Hepatocyte (in vitro differentiated cells): ENCODE measurements around the gene UBXN2A. TPM values are rescaled to one million over a fixed set of nuclear protein-coding genes. Genes with fewer than 3 reads are reported as not detected.
"Not testable (repeated sequence)": the region's sequence is repeated elsewhere in the genome, so short reads cannot be mapped to it uniquely, and the experiment has no call there.

ENCODE experiments used
- DNase-seq: peaks from one replicate; pipeline ENCODE4 v3.0.0-alpha.2; 2016; ENCODE audit warnings: low spot score
- H2AFZ ChIP-seq: fragments of 200-600 bp; sonication (generic); 2 replicates; pipeline ENCODE4 v1.6.0; 2016; ENCODE audit warnings: antibody characterized with exemption, mild to moderate bottlenecking
- H3K27ac ChIP-seq: fragments of 200-600 bp; sonication (generic); 2 replicates; pipeline ENCODE4 v1.5.1; 2016; ENCODE audit warnings: mild to moderate bottlenecking
- H3K27me3 ChIP-seq: fragments of 200-600 bp; sonication (generic); 2 replicates; pipeline ENCODE4 v1.6.1; 2016
- H3K36me3 ChIP-seq: fragments of 200-600 bp; sonication (generic); replicated peaks from 2 replicates; pipeline ENCODE4 v1.5.1; 2016; ENCODE audit warnings: low read depth; ENCODE audit not compliant: insufficient read depth
- H3K4me1 ChIP-seq: fragments of 200-600 bp; sonication (generic); 2 replicates; pipeline ENCODE4 v1.5.1; 2016; ENCODE audit warnings: mild to moderate bottlenecking, moderate library complexity; ENCODE audit not compliant: insufficient read depth
- H3K4me2 ChIP-seq: fragments of 200-600 bp; sonication (generic); 2 replicates; pipeline ENCODE4 v1.6.0; 2016
- H3K4me3 ChIP-seq: fragments of 200-600 bp; sonication (generic); 2 replicates; pipeline ENCODE4 v1.5.1; 2016; ENCODE audit warnings: mild to moderate bottlenecking
- H3K79me2 ChIP-seq: fragments of 200-600 bp; sonication (generic); 2 replicates; pipeline ENCODE4 v1.6.0; 2017; ENCODE audit warnings: mild to moderate bottlenecking
- H3K9me2 ChIP-seq: fragments of 200-600 bp; sonication (generic); replicated peaks from 2 replicates; pipeline ENCODE4 v1.6.0; 2017; ENCODE audit warnings: mild to moderate bottlenecking; ENCODE audit not compliant: insufficient read depth
- H3K9me3 ChIP-seq: fragments of 200-600 bp; sonication (generic); 2 replicates; pipeline ENCODE4 v1.5.1; 2016; ENCODE audit warnings: low read depth, mild to moderate bottlenecking
- H4K20me1 ChIP-seq: fragments of 200-600 bp; sonication (generic); 2 replicates; pipeline ENCODE4 v1.6.0; 2016; ENCODE audit warnings: mild to moderate bottlenecking; ENCODE audit not compliant: insufficient read depth, poor library complexity, severe bottlenecking
- EZH2 ChIP-seq: fragments of 200-600 bp; sonication (generic); IDR thresholded peaks from 2 replicates; pipeline ENCODE4 v1.6.1; 2016; ENCODE audit warnings: antibody characterized with exemption, mild to moderate bottlenecking, borderline replicate concordance
- EZH2phosphoT487 ChIP-seq: fragments of 200-600 bp; sonication (generic); IDR thresholded peaks from one replicate; pipeline ENCODE4 v1.6.1; 2018; ENCODE audit warnings: antibody characterized with exemption, mild to moderate bottlenecking, low read depth, moderate library complexity; ENCODE audit not compliant: unreplicated experiment, severe bottlenecking
- WGBS: methylation state at CpG from one replicate; pipeline ENCODE4 v1.1.6; 2016; ENCODE audit warnings: low lambda C conversion rate; ENCODE audit errors: missing lambda C conversion rate; 5-methylcytosine and 5-hydroxymethylcytosine counted together
- polyA plus RNA-seq: library from polyadenylated mRNA; unstranded; fragments of >200 nt; fragmentation: Nextera tagmentation; extraction: Ambion mirVana; gene quantifications from 2 replicates; pipeline ENCODE4 v1.2.1, GENCODE V29; 2016
- total RNA-seq: library from RNA; depleted of rRNA; stranded (reverse); fragments of >200 nt; gene quantifications from 2 replicates; pipeline ENCODE4 v1.2.3, GENCODE V29; 2014
- TF ChIP-seq, protein P1 (sequence below): fragments of 200-600 bp; sonication (generic); IDR thresholded peaks from 2 replicates; pipeline ENCODE4 v1.5.1; 2016; ENCODE audit warnings: antibody characterized with exemption, mild to moderate bottlenecking; ENCODE audit not compliant: poor library complexity

UBXN2A gene
- total and polyA plus RNA-seq, 2 experiments from 2014 or later: 15.9 to 16.4 TPM

DNA sequence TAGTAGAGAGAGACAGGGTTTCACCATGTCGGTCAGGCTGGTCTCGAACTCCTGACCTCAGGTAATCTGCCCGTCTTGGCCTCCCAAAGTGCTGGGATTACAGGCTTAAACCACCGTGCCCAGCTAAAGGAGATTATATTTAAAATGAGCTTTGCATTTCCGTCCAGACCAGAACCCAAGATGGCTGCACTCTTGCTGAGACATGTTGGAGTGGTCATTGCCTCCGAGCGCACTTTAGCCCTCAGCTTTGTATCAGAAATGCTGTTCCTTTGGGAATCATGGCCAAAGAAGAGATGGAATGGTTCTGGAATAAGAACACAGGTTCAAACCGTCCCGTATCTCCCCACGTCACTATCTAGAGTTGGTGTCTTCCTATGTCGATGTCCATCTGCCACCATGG, 3.4 kb downstream of the UBXN2A start:
- WGBS: 97% methylated on average over 11 of the region's 11 CpGs
- H2AFZ ChIP-seq: no peak overlapping the region
- no peaks in the 10 kb centered on the region for H3K27me3 ChIP-seq
- no peak for DNase-seq
- H3K36me3 ChIP-seq: no peaks in the 10 kb centered on the region
- no peak for TF ChIP-seq EZH2phosphoT487
- H3K79me2 ChIP-seq: peaks cover 74% of the 10 kb centered on the region
- no peak overlapping the region for H3K27ac ChIP-seq
- H3K9me3 ChIP-seq: no peaks in the 10 kb centered on the region
- no peak overlapping the region for H3K4me3 ChIP-seq
- H3K4me2 ChIP-seq: no peak overlapping the region
- H3K4me1 ChIP-seq: peaks cover 13% of the 10 kb centered on the region
- H4K20me1 ChIP-seq: peaks cover 10% of the 10 kb centered on the region
- H3K9me2 ChIP-seq: no peaks in the 10 kb centered on the region

DNA sequence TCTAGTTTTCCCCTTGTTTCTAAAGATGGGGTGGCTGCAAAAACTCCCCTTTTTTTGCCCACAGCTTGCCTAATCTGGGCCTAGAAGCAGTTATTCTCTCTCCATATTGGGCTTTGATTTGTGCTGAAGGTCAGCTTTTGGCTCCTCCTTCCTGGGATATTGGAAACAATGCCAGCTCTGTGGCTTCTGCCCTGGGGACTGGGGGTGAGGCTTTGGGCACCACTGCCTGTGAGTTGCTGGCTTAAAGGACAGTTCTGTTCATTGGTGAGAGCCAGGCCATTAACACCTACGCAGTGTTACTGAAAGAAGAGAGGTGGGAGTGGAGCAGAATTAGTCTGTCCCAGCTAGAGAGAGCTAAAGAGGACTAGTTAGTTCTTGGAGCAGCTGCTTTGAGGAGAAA, 4.3 kb downstream of the UBXN2A start:
- no peak overlapping the region for H3K4me2 ChIP-seq
- 100% methylated on average over 1 of the region's 1 CpG for WGBS
- H3K4me1 ChIP-seq: peaks cover 13% of the 10 kb centered on the region
- H3K79me2 ChIP-seq: peaks cover 83% of the 10 kb centered on the region
- no peak overlapping the region for H3K27ac ChIP-seq
- no peaks in the 10 kb centered on the region for H3K36me3 ChIP-seq
- H2AFZ ChIP-seq: no peak overlapping the region
- H3K9me2 ChIP-seq: no peaks in the 10 kb centered on the region
- no peak overlapping the region for H3K4me3 ChIP-seq
- no peaks in the 10 kb centered on the region for H3K27me3 ChIP-seq
- H3K9me3 ChIP-seq: no peaks in the 10 kb centered on the region
- DNase-seq: no peak
- H4K20me1 ChIP-seq: peaks cover 10% of the 10 kb centered on the region
- TF ChIP-seq EZH2: no peak
- TF ChIP-seq, protein P1, sequence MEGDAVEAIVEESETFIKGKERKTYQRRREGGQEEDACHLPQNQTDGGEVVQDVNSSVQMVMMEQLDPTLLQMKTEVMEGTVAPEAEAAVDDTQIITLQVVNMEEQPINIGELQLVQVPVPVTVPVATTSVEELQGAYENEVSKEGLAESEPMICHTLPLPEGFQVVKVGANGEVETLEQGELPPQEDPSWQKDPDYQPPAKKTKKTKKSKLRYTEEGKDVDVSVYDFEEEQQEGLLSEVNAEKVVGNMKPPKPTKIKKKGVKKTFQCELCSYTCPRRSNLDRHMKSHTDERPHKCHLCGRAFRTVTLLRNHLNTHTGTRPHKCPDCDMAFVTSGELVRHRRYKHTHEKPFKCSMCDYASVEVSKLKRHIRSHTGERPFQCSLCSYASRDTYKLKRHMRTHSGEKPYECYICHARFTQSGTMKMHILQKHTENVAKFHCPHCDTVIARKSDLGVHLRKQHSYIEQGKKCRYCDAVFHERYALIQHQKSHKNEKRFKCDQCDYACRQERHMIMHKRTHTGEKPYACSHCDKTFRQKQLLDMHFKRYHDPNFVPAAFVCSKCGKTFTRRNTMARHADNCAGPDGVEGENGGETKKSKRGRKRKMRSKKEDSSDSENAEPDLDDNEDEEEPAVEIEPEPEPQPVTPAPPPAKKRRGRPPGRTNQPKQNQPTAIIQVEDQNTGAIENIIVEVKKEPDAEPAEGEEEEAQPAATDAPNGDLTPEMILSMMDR: no peak
- no peak for TF ChIP-seq EZH2phosphoT487

DNA sequence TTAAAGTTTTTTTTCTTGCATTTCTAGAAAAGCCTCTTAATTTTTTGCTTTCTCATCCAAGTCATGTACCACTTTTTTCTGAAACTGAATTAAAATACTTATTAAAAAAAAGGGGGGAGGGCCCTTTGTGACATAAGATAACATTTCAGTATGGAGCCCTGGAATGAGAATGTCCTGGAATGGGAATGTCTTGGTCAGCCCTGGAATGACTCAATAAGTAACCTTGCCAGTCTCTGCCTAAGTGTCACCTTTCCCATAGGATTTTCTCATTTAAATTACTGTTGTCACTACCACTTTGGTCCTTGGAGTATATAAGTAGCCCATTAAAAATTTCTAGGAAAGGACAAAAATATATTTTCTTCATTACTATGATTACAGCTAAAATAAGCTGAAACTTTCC, 4.7 kb downstream of the UBXN2A start:
- Histone ChIP-seq H3K9me3 (no peaks in the 10 kb centered on the region), H3K27ac (no peak overlapping the region), H3K4me1 (peaks cover 13% of the 10 kb centered on the region), H4K20me1 (peaks cover 10% of the 10 kb centered on the region), H3K4me3 (no peak overlapping the region), H2AFZ (no peak overlapping the region), H3K79me2 (peaks cover 87% of the 10 kb centered on the region), H3K36me3 (no peaks in the 10 kb centered on the region), H3K4me2 (no peak overlapping the region), H3K9me2 (no peaks in the 10 kb centered on the region), H3K27me3 (no peaks in the 10 kb centered on the region)
- TF ChIP-seq EZH2phosphoT487 (no peak), EZH2 (no peak)
- TF ChIP-seq, protein P1: no peak
- no peak for DNase-seq

DNA sequence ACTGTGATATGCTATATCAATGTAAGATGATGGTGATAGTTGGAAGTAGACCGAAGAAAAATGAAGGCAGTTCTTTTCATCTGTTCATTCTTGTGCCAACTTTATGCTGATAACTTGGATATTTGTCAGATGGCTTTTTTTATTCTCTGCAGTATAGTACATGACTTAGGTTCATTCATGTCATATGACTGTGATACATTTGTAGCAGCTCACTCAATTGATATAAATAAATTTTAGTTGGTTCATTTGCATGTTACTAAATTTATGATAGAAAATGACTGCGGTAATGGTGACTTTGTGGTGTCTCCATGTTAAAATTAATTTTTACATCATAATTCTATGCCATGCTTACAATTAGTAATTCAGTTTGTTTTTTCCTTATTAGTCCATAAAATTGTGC, 7.1 kb downstream of the UBXN2A start:
- DNase-seq: no peak
- no peaks in the 10 kb centered on the region for H3K27me3 ChIP-seq
- H3K4me1 ChIP-seq: peaks cover 3% of the 10 kb centered on the region
- H3K27ac ChIP-seq: no peak overlapping the region
- peaks cover 97% of the 10 kb centered on the region for H3K79me2 ChIP-seq
- H3K9me2 ChIP-seq: no peaks in the 10 kb centered on the region
- H3K9me3 ChIP-seq: no peaks in the 10 kb centered on the region
- H3K36me3 ChIP-seq: no peaks in the 10 kb centered on the region
- H3K4me2 ChIP-seq: no peak overlapping the region
- TF ChIP-seq, protein P1: no peak
- TF ChIP-seq EZH2phosphoT487 (no peak), EZH2 (no peak)
- no peak overlapping the region for H3K4me3 ChIP-seq
- peaks cover 14% of the 10 kb centered on the region for H4K20me1 ChIP-seq
- 98% methylated on average over 2 of the region's 2 CpGs for WGBS
- no peak overlapping the region for H2AFZ ChIP-seq

DNA sequence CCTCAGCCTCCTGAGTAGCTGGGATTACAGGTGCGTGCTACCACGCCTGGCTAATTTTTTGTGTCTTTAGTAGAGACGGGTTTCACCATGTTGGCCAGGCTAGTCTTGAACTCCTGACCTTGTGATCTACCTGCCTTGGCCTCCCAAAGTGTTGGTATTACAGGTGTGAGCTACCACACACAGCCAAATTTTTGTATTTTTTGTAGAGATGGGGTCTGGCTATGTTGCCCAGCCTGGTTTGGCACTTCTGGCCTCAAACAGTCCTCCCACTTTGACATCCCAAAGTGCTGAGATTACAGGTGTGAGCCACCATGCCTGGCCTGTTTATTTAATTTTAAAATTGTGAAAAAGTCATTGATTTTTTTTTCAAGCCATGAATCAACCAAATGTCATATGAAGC, 12.3 kb downstream of the UBXN2A start:
- WGBS: 98% methylated on average over 3 of the region's 3 CpGs
- H4K20me1 ChIP-seq, H3K36me3 ChIP-seq, H3K9me3 ChIP-seq, H2AFZ ChIP-seq, H3K27me3 ChIP-seq, H3K9me2 ChIP-seq, H3K4me1 ChIP-seq, H3K27ac ChIP-seq, H3K4me2 ChIP-seq, H3K4me3 ChIP-seq, DNase-seq: not testable (repeated sequence)
- peaks cover 90% of the 10 kb centered on the region for H3K79me2 ChIP-seq
